ENCODE measurements around the gene CYFIP2.
"Not testable (repeated sequence)": the region's sequence is repeated elsewhere in the genome, so short reads cannot be mapped to it uniquely, and the experiment has no call there.

The CYFIP2 gene

GRCh38 chr5:157400741-157401495 is 135.0 kb downstream of the CYFIP2 start:
- DNase-seq, result no peak

- DNase-seq, result no peak
Observed at GRCh38 chr5:157415838-157416237, 149.9 kb downstream of the CYFIP2 start.

GRCh38 chr5:157419521-157419920 is 153.6 kb downstream of the CYFIP2 start:
- not testable (repeated sequence) for DNase-seq

- not testable (repeated sequence) for DNase-seq
Observed at GRCh38 chr5:157429920-157430319, 164.0 kb downstream of the CYFIP2 start.

- no peak for DNase-seq
Observed at GRCh38 chr5:157431544-157432200, 165.7 kb downstream of the CYFIP2 start.

- DNase-seq, result no peak
Observed at GRCh38 chr5:157434096-157434495, 168.2 kb downstream of the CYFIP2 start.

- DNase-seq, result no peak
Observed at GRCh38 chr5:157443041-157443549, 177.2 kb downstream of the CYFIP2 start.

GRCh38 chr5:157444224-157444623 is 178.3 kb downstream of the CYFIP2 start:
- DNase-seq, result no peak
